Measurements from ENCODE around the gene CAGE1.
"Not testable (repeated sequence)": the region's sequence is repeated elsewhere in the genome, so short reads cannot be mapped to it uniquely, and the experiment has no call there.

Gene CAGE1

GRCh38 chr6:7335519-7335918 is 54.0 kb downstream of the CAGE1 start:
- no peak for DNase-seq

GRCh38 chr6:7334685-7335084 is 54.9 kb downstream of the CAGE1 start:
- DNase-seq, result no peak

GRCh38 chr6:7332090-7332745 is 57.3 kb downstream of the CAGE1 start:
- DNase-seq, result no peak

- no peak for DNase-seq
These were observed 58.1 kb downstream of the CAGE1 start for GRCh38 chr6:7331452-7331851.

- no peak for DNase-seq
These were observed 61.3 kb downstream of the CAGE1 start for GRCh38 chr6:7328243-7328642.

GRCh38 chr6:7325750-7326149 is 63.8 kb downstream of the CAGE1 start:
- no peak for DNase-seq

GRCh38 chr6:7324520-7324919 is 65.0 kb downstream of the CAGE1 start:
- DNase-seq, result no peak

GRCh38 chr6:7323074-7323473 is 66.5 kb downstream of the CAGE1 start:
- DNase-seq, result no peak

- DNase-seq, result not testable (repeated sequence)
These were observed 67.7 kb downstream of the CAGE1 start for GRCh38 chr6:7321866-7322265.

- not testable (repeated sequence) for DNase-seq
These were observed 70.1 kb downstream of the CAGE1 start for GRCh38 chr6:7319406-7319805.

GRCh38 chr6:7317538-7317937 is 72.0 kb downstream of the CAGE1 start:
- no peak for DNase-seq

- DNase-seq, result no peak
These were observed 72.6 kb downstream of the CAGE1 start for GRCh38 chr6:7316658-7317533.

- DNase-seq, result no peak
These were observed 73.6 kb downstream of the CAGE1 start for GRCh38 chr6:7315948-7316365.

- DNase-seq, result not testable (repeated sequence)
These were observed 74.2 kb downstream of the CAGE1 start for GRCh38 chr6:7315087-7315947.

- no peak for DNase-seq
These were observed 75.1 kb downstream of the CAGE1 start for GRCh38 chr6:7314414-7314813.

- no peak for DNase-seq
These were observed 75.9 kb downstream of the CAGE1 start for GRCh38 chr6:7313505-7314165.

- peak; percentile 90 for DNase-seq
These were observed 76.7 kb downstream of the CAGE1 start, which contains the start of gene SSR1 for GRCh38 chr6:7312616-7313504. Gene SSR1 (minus strand): TSS chr6:7313199. CDS start chr6:7313120, 79 bp downstream.

- no peak for DNase-seq
These were observed 77.5 kb downstream of the CAGE1 start for GRCh38 chr6:7311917-7312615.

GRCh38 chr6:7311176-7311575 is 78.4 kb downstream of the CAGE1 start:
- no peak for DNase-seq

- no peak for DNase-seq
These were observed 80.5 kb downstream of the CAGE1 start for GRCh38 chr6:7309050-7309449.

GRCh38 chr6:7307533-7307932 is 82.0 kb downstream of the CAGE1 start:
- DNase-seq, result no peak

Measured in activated gamma-delta T cell (primary cell).